Endothelial cell of umbilical vein (primary cell): ENCODE results near the gene GNA12.

ENCODE experiments used
- CTCF ChIP-seq, 2 donors: IDR thresholded peaks; 1 replicate in 1 of 2; 2 replicates in 1 of 2; pipeline ENCODE4 v1.5.1; 2011; ENCODE audit warnings: low read length in 2 of 2, mild to moderate bottlenecking in 2 of 2, moderate library complexity in 2 of 2, control low read depth in 1 of 2, inconsistent platforms in 1 of 2, low read depth in 1 of 2; ENCODE audit not compliant: insufficient read depth in 1 of 2; ENCODE audit errors: extremely low read depth in 1 of 2
- EZH2 ChIP-seq: IDR thresholded peaks from 2 replicates; pipeline ENCODE4 v1.6.1; 2012; ENCODE audit warnings: borderline replicate concordance, low read depth, mild to moderate bottlenecking, moderate library complexity, low read length, inconsistent platforms; ENCODE audit not compliant: severe bottlenecking
- GATA2 ChIP-seq: IDR thresholded peaks from 2 replicates; pipeline ENCODE4 v1.7.0; 2011; ENCODE audit warnings: low read depth, mild to moderate bottlenecking, moderate library complexity, mixed read lengths, low read length; ENCODE audit not compliant: insufficient read length, insufficient read depth
- JUN ChIP-seq: IDR thresholded peaks from 2 replicates; pipeline ENCODE4 v1.6.1; 2011; ENCODE audit warnings: borderline replicate concordance, low read depth; ENCODE audit not compliant: insufficient read length, insufficient read depth
- POLR2A ChIP-seq: IDR thresholded peaks from 2 replicates; pipeline ENCODE4 v1.6.1; 2012; ENCODE audit warnings: low read depth, mild to moderate bottlenecking, control low read depth, low read length
- POLR2AphosphoS5 ChIP-seq: IDR thresholded peaks from 2 replicates; pipeline ENCODE4 v1.6.1; 2012; ENCODE audit warnings: low read depth, mild to moderate bottlenecking, control low read depth, low read length, moderate library complexity; ENCODE audit not compliant: insufficient read depth
- TF ChIP-seq, protein P1 (sequence below): IDR thresholded peaks from 2 replicates; pipeline ENCODE4 v1.6.1; 2011; ENCODE audit not compliant: insufficient read depth, insufficient read length

- TF ChIP-seq EZH2 (no peak), CTCF (IDR thresholded peaks at IDR 0.05; ENCODE audit: extremely low read depth in 1 of 2, insufficient read depth in 1 of 2, low read depth in 1 of 2, low read length in 2 of 2) (no peak), JUN (no peak), POLR2AphosphoS5 (no peak), GATA2 (no peak), POLR2A (no peak)
- TF ChIP-seq, protein P1, sequence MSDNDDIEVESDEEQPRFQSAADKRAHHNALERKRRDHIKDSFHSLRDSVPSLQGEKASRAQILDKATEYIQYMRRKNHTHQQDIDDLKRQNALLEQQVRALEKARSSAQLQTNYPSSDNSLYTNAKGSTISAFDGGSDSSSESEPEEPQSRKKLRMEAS, result no peak
Measured at GRCh38 chr7:2878306-2878705, 34.2 kb upstream of the GNA12 start.
